HepG2 (cell line): ENCODE results near the gene RABL6. TPM values are rescaled to one million over a fixed set of nuclear protein-coding genes. Genes with fewer than 3 reads are reported as not detected.

ENCODE experiments used
- AFF4 ChIP-seq: sonication (generic); formaldehyde crosslinking; IDR thresholded peaks from 2 replicates; pipeline ENCODE4 v1.4.0; 2020; ENCODE audit warnings: missing genetic modification reagents
- ATF5 ChIP-seq: sonication (generic); formaldehyde crosslinking; IDR thresholded peaks from 2 replicates; pipeline ENCODE4 v1.4.0; 2020; ENCODE audit warnings: mild to moderate bottlenecking, low read depth, missing genetic modification reagents
- CHD4 ChIP-seq: fragments of 200-600 bp; sonication (generic); IDR thresholded peaks from 2 replicates; pipeline ENCODE4 v1.7.0; 2017; ENCODE audit warnings: mild to moderate bottlenecking, low read length, borderline replicate concordance
- DMTF1 ChIP-seq: sonication (generic); formaldehyde crosslinking; IDR thresholded peaks from 2 replicates; pipeline ENCODE4 v1.4.0; 2020; ENCODE audit warnings: mild to moderate bottlenecking, missing genetic modification reagents
- FLYWCH1 ChIP-seq: sonication (generic); formaldehyde crosslinking; IDR thresholded peaks from 2 replicates; pipeline ENCODE4 v1.8.1; 2023; ENCODE audit warnings: mild to moderate bottlenecking, missing genetic modification reagents
- MNT ChIP-seq: fragments of 450-650 bp; IDR thresholded peaks from 2 replicates; pipeline ENCODE4 v1.6.1; 2016
- RELA ChIP-seq: sonication (generic); formaldehyde crosslinking; IDR thresholded peaks from 2 replicates; pipeline ENCODE4 v1.4.0; 2020; ENCODE audit warnings: missing genetic modification reagents
- RFX5 ChIP-seq: IDR thresholded peaks from 2 replicates; pipeline ENCODE4 v1.6.1; 2011; ENCODE audit warnings: low read depth, low read length, improper control_type of control experiment
- XBP1 ChIP-seq: sonication (generic); formaldehyde crosslinking; IDR thresholded peaks from 2 replicates; pipeline ENCODE4 v1.5.0; 2020; ENCODE audit warnings: missing genetic modification reagents
- ZFP37 ChIP-seq: sonication (generic); formaldehyde crosslinking; IDR thresholded peaks from 2 replicates; pipeline ENCODE4 v1.4.0; 2020; ENCODE audit warnings: missing genetic modification reagents, borderline replicate concordance
- ZNF280B ChIP-seq: sonication (generic); formaldehyde crosslinking; IDR thresholded peaks from 2 replicates; pipeline ENCODE4 v1.5.0; 2020; ENCODE audit warnings: missing genetic modification reagents, mild to moderate bottlenecking, borderline replicate concordance
- ZNF33A ChIP-seq: sonication (generic); formaldehyde crosslinking; IDR thresholded peaks from 2 replicates; pipeline ENCODE4 v1.5.1; 2020; ENCODE audit warnings: missing genetic modification reagents, mild to moderate bottlenecking, moderate library complexity, borderline replicate concordance
- ZNF382 ChIP-seq: sonication (generic); formaldehyde crosslinking; IDR thresholded peaks from 2 replicates; pipeline ENCODE4 v1.5.0; 2020; ENCODE audit warnings: missing genetic modification reagents, mild to moderate bottlenecking, borderline replicate concordance
- ZNF446 ChIP-seq: sonication (generic); formaldehyde crosslinking; IDR thresholded peaks from 2 replicates; pipeline ENCODE4 v1.5.0; 2020; ENCODE audit warnings: mild to moderate bottlenecking, missing genetic modification reagents
- ZNF710 ChIP-seq: sonication (generic); formaldehyde crosslinking; IDR thresholded peaks from 2 replicates; pipeline ENCODE4 v1.5.0; 2020; ENCODE audit warnings: mild to moderate bottlenecking, missing genetic modification reagents, borderline replicate concordance
- polyA plus RNA-seq, 8 experiments: library from polyadenylated mRNA; depleted of rRNA in 3 of 8; stranded (reverse) in 7 of 8; unstranded in 1 of 8; fragments of >200 nt; fragmentation: Illumina TruSeq in 4 of 8; extraction: Trizol in 4 of 8; gene quantifications; 2 replicates each; pipeline versions ENCODE4 v1.2.1 to v1.2.3, GENCODE V29; 2011 to 2016; ENCODE audit warnings: low read depth in 4 of 8, missing spikeins in 1 of 8, mixed read lengths in 1 of 8; ENCODE audit not compliant: insufficient read depth in 1 of 8
- total RNA-seq, 5 experiments: library from RNA; depleted of rRNA; stranded (reverse); fragments of >200 nt; fragmentation: Illumina TruSeq; extraction: Trizol; gene quantifications; 2 replicates each; pipeline ENCODE4 v1.2.3, GENCODE V29; 2016; ENCODE audit warnings: low read depth in 1 of 5

The RABL6 gene
- total and polyA plus RNA-seq, 2 of the 13 experiments (the other 11 are each of a cell fraction or from before 2014, with no cell fraction given) = 81.5 to 125 TPM

- TF ChIP-seq AFF4 (CRISPR knock-in tag) (peak; percentile 25; the same call in 1 of the 2 replicates), ZFP37 (peak; percentile 35; the same call in 1 of the 2 replicates), RELA (CRISPR knock-in tag) (no peak), ZNF446 (CRISPR knock-in tag) (0 out of 2 replicates have a peak, but pooled peaks have one; percentile 18), ZNF382 (CRISPR knock-in tag) (no peak), FLYWCH1 (CRISPR knock-in tag) (no peak), XBP1 (CRISPR knock-in tag) (0 out of 2 replicates have a peak, but pooled peaks have one; percentile 48), ZNF280B (CRISPR knock-in tag) (peak; percentile 48; the same call in 1 of the 2 replicates), ATF5 (CRISPR knock-in tag) (0 out of 2 replicates have a peak, but pooled peaks have one; percentile 6), MNT (0 out of 2 replicates have a peak, but pooled peaks have one; percentile 8), ZNF33A (CRISPR knock-in tag) (no peak), ZNF710 (CRISPR knock-in tag) (0 out of 2 replicates have a peak, but pooled peaks have one; percentile 40), DMTF1 (0 out of 2 replicates have a peak, but pooled peaks have one; percentile 31), CHD4 (no peak), RFX5 (no peak)
These were observed 8.5 kb upstream of the RABL6 start (continued) for GRCh38 chr9:136799079-136799853.
